Urinary bladder (tissue), 4 donors: ENCODE results near the gene RADX. TPM values are rescaled to one million over a fixed set of nuclear protein-coding genes. Genes with fewer than 3 reads are reported as not detected.

Source experiments
- DNase-seq: peaks from one replicate; pipeline ENCODE4 v3.0.0-alpha.2; 2015; ENCODE audit errors: extremely low spot score
- H3K27ac ChIP-seq: one replicate; pipeline ENCODE4 v1.5.1; 2013; ENCODE audit warnings: low read depth, mild to moderate bottlenecking, moderate library complexity
- H3K36me3 ChIP-seq: one replicate; pipeline ENCODE4 v1.6.1; 2013; ENCODE audit warnings: mild to moderate bottlenecking, moderate library complexity; ENCODE audit not compliant: insufficient read depth
- H3K4me1 ChIP-seq: one replicate; pipeline ENCODE4 v1.6.1; 2013; ENCODE audit warnings: mild to moderate bottlenecking, moderate library complexity; ENCODE audit not compliant: insufficient read depth
- H3K4me3 ChIP-seq: one replicate; pipeline ENCODE4 v1.5.1; 2013; ENCODE audit warnings: low read depth, low read length
- WGBS: extraction: QIAGEN DNeasy Blood & Tissue Kit; methylation state at CpG from one replicate; pipeline ENCODE4 v1.1.7; 2013; 5-methylcytosine and 5-hydroxymethylcytosine counted together
- polyA plus RNA-seq: library from polyadenylated mRNA; stranded (reverse); fragments of 200-250 nt; gene quantifications from one replicate; pipeline ENCODE4 v1.2.3, GENCODE V29; 2013
- small RNA-seq: library from RNA; depleted of rRNA; stranded (forward); fragments of <200 nt; gene quantifications from one replicate; pipeline ENCODE3, GENCODE V24; 2014
- total RNA-seq: library from RNA; depleted of rRNA; stranded (reverse); fragments of >200 nt; gene quantifications from one replicate; pipeline ENCODE4 v1.2.3, GENCODE V29; 2014
- donor health status: healthy with polysubstance abuse.
- donor health status: healthy.

RADX gene
- total and polyA plus RNA-seq, 2 donors: 1.3 to 7.3 TPM

- H3K27ac ChIP-seq: no peak overlapping the region
- no peak overlapping the region for H3K4me3 ChIP-seq
- H3K4me1 ChIP-seq: no peaks in the 10 kb centered on the region
- H3K36me3 ChIP-seq: no peaks in the 10 kb centered on the region
- no peak for DNase-seq
Observed at GRCh38 chrX:106710771-106711170, 99.0 kb downstream of the RADX start.

DNA sequence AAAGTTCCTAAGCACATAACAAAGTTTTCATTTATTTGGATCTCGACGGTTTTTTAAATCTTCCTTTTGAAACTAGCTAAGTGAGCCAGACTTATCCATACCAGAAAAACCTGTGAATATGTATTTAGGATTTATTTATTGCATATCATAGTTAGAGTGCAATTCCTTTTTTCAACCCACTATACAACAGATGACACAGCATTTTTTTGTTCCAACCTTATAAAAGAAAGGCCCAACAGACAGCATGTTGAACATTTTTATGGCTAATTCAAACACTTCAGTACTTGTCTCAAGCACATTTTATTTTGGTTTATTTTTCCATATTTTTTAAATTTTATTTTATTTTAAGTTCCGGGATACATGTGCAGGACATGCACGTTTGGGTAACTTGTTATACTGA is 99.6 kb downstream of the RADX start:
- Histone ChIP-seq H3K36me3 (no peaks in the 10 kb centered on the region), H3K4me3 (no peak overlapping the region), H3K27ac (no peak overlapping the region), H3K4me1 (no peaks in the 10 kb centered on the region)
- DNase-seq: no peak
- 79% methylated on average over 4 of the region's 4 CpGs for WGBS

DNA sequence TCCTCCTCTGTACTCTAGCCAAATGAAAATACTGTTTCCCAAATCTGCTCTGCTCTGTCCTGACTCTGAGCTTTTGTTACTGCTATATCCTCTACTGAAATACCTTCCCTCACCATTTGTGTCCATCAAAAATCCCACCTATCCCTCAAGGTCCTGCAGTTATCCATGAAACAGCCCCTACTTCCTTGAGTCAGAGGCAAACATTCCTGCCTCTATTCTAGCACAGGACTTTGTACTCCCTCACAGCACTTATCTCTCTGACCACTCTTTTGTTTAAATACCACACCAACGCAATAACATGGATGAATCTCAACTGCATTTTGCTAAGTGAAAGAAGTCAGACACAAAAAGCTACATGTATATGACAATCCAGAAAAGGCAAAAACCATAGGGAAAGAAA is 104.2 kb downstream of the RADX start:
- H3K4me1 ChIP-seq: no peaks in the 10 kb centered on the region
- no peaks in the 10 kb centered on the region for H3K36me3 ChIP-seq
- DNase-seq: no peak
- no peak overlapping the region for H3K4me3 ChIP-seq
- no peak overlapping the region for H3K27ac ChIP-seq
- 43% methylated on average over 1 of the region's 1 CpG for WGBS

GRCh38 chrX:106716463-106716862 is 104.7 kb downstream of the RADX start:
- no peaks in the 10 kb centered on the region for H3K36me3 ChIP-seq
- no peaks in the 10 kb centered on the region for H3K4me1 ChIP-seq
- no peak overlapping the region for H3K4me3 ChIP-seq
- H3K27ac ChIP-seq: no peak overlapping the region
- WGBS: 58% methylated on average over 1 of the region's 1 CpG
- DNase-seq: no peak

GRCh38 chrX:106718709-106719108 is 106.9 kb downstream of the RADX start:
- no peak for DNase-seq
- Histone ChIP-seq H3K4me1 (no peaks in the 10 kb centered on the region), H3K4me3 (no peak overlapping the region), H3K36me3 (no peaks in the 10 kb centered on the region), H3K27ac (no peak overlapping the region)
- WGBS: 64% methylated on average over 4 of the region's 4 CpGs

DNA sequence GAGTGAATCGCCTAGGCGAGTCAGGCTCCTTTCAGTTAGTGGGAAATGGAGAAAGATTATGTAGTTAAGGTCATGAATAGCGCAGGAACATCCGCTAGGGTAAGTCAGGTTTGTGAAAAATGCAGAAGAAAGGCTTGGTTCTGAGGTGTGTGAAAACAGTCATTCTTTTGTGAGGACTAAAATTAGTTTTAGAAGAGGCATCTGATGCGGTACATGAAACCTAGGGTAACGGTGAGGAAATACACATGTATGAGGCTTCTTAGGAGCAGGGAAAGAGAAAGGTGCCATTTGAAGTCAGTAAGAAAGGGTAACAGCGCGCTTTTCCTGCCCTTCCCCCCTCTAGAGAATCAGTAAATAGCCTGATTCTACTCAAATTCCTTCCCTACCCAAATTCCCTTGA is 114.2 kb downstream of the RADX start:
- H3K27ac ChIP-seq: no peak overlapping the region
- H3K4me1 ChIP-seq: no peaks in the 10 kb centered on the region
- 8% methylated on average over 8 of the region's 8 CpGs for WGBS
- no peaks in the 10 kb centered on the region for H3K36me3 ChIP-seq
- H3K4me3 ChIP-seq: no peak overlapping the region
- no peak for DNase-seq

- no peaks in the 10 kb centered on the region for H3K36me3 ChIP-seq
- DNase-seq: no peak
- 1% methylated on average over 79 of the region's 79 CpGs for WGBS
- H3K4me1 ChIP-seq: no peaks in the 10 kb centered on the region
- H3K27ac ChIP-seq: no peak within 1 kb of the TSS
- peak within 1 kb of the TSS; percentile 46 for H3K4me3 ChIP-seq
Observed at GRCh38 chrX:106726485-106727437, 115.0 kb downstream of the RADX start, which contains the start of gene RNF128. Gene RNF128, plus strand, starts transcription at chrX:106726701. Its CDS starts 213 bp downstream, at chrX:106726914.

DNA sequence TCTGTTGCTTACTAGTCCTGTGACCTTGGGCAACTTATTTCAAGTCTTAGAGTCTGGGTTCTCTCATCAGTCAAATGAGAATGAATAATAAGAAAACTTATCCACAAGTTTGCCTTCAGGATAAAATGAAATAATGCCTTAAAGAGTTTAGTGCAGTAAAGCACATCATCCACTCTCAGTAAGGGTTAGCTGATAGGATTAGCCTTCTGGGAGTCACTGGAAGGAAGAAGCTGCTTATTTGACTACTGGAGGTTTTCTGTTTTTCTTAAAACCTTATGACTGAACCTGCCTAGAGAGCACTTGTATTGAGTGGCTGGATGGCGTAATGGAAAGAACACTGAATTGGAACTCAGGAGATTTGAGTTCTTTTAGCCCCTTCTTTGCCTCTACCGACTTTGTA is 116.6 kb downstream of the RADX start:
- no peaks in the 10 kb centered on the region for H3K4me1 ChIP-seq
- no peak overlapping the region for H3K27ac ChIP-seq
- no peak for DNase-seq
- H3K4me3 ChIP-seq: no peak overlapping the region
- H3K36me3 ChIP-seq: no peaks in the 10 kb centered on the region
- WGBS: 81% methylated on average over 2 of the region's 2 CpGs

Small RNAs within 50 kb of the gene (small RNA-seq; reads per million reads assigned to genes)
- not detected for gene AL590808.1
- gene MIR548AN: not detected

Other genes with a start within 250 kb of the RADX start
- 13.7 TPM for gene RNF128, start 114.7 kb downstream of the RADX start, total RNA-seq
- gene RNF128, start 114.7 kb downstream of the RADX start, polyA plus RNA-seq: 5.6 TPM
- gene TBC1D8B, start 190.7 kb downstream of the RADX start, total RNA-seq: 44.0 TPM
- gene TBC1D8B, start 190.7 kb downstream of the RADX start, polyA plus RNA-seq: 2.6 TPM